Mammary epithelial cell (primary cell): ENCODE measurements around the gene FHIT.

Source experiments
- EZH2 ChIP-seq: IDR thresholded peaks from 2 replicates; pipeline ENCODE4 v1.6.1; 2012; ENCODE audit warnings: low read length, inconsistent platforms, borderline replicate concordance
- TF ChIP-seq, protein P1 (sequence below), 2 donors: IDR thresholded peaks in 1 of 2; conservative IDR thresholded peaks in 1 of 2; 2 replicates each; pipeline ENCODE4 v1.5.1; 2011 to 2012; ENCODE audit warnings: inconsistent platforms in 2 of 2, low read length in 2 of 2, mild to moderate bottlenecking in 2 of 2, control low read depth in 1 of 2, low read depth in 1 of 2; ENCODE audit not compliant: insufficient read depth in 1 of 2; ENCODE audit errors: extremely low read depth in 1 of 2

DNA sequence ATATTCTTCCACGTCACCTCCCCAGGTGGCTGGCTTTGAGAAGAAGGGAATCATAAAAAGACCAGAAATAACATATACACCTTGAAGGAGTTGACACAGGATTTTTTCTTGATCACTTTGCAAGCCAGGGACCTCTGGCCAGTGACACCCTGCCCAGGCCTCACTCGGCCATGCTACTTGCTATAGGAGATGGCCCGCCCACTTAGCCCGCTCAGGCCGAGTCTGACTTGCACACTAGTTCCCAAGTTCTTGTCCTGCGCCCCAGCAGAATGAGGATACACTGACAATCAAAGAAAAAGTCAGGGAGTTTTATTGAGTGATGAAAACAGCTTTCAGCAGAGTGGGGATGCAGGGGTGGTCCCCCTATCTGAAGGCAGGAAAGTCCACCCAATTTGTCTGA lies 1155.3 kb downstream of the FHIT start:
- TF ChIP-seq, protein P1, sequence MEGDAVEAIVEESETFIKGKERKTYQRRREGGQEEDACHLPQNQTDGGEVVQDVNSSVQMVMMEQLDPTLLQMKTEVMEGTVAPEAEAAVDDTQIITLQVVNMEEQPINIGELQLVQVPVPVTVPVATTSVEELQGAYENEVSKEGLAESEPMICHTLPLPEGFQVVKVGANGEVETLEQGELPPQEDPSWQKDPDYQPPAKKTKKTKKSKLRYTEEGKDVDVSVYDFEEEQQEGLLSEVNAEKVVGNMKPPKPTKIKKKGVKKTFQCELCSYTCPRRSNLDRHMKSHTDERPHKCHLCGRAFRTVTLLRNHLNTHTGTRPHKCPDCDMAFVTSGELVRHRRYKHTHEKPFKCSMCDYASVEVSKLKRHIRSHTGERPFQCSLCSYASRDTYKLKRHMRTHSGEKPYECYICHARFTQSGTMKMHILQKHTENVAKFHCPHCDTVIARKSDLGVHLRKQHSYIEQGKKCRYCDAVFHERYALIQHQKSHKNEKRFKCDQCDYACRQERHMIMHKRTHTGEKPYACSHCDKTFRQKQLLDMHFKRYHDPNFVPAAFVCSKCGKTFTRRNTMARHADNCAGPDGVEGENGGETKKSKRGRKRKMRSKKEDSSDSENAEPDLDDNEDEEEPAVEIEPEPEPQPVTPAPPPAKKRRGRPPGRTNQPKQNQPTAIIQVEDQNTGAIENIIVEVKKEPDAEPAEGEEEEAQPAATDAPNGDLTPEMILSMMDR (conservative IDR thresholded peaks at IDR 0.05 in 1 of 2, IDR thresholded peaks at IDR 0.05 in 1 of 2; ENCODE audit: extremely low read depth in 1 of 2, insufficient read depth in 1 of 2, low read depth in 1 of 2, low read length in 2 of 2) = no peak
- no peak for TF ChIP-seq EZH2
